ENCODE results near the gene DOK5. TPM values are rescaled to one million over a fixed set of nuclear protein-coding genes. Genes with fewer than 3 reads are reported as not detected.
A peak's percentile ranks its signal among the peaks of the same experiment; 100 is the strongest.

DOK5 gene
- total and polyA plus RNA-seq, 2 of the 4 experiments (the other 2 are of a cell fraction) = 2.8 to 3.9 TPM

DNA sequence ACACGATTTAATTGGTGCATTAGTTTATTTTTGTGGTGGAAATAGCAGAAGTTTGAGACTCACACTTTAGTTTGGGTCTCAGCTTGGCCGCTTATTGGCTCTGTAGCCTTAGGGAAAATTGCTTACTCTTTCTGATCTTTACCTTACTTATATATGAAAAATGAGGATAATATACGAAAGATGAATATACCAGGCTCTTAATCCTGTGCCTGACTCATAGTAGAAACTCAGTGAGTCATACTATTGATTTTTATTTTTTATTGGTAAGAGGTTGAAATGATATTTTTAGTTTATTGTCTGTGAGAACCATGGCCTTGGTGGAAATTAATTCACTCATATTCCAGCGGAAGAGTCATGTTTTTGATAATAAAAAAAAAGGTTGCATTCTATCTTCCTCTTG is 11.2 kb downstream of the DOK5 start:
- Histone ChIP-seq H3K9me1 (ENCODE audit: insufficient read depth, low read length) (no peaks in the 10 kb centered on the region), H3K79me1 (ENCODE audit: low read depth in 1 of 2, low read length in 2 of 2) (no peaks in the 10 kb centered on the region), H3K36me3 (ENCODE audit: control insufficient read depth, insufficient read depth, low read length) (no peaks in the 10 kb centered on the region), H2AK5ac (ENCODE audit: low read depth, low read length) (no peak overlapping the region), H3K4ac (ENCODE audit: low read depth, low read length) (no peak overlapping the region), H4K20me1 (ENCODE audit: insufficient read depth, low read length) (no peaks in the 10 kb centered on the region), H3K56ac (ENCODE audit: extremely low read depth, insufficient read depth, low read length) (no peak overlapping the region), H2BK20ac (ENCODE audit: low read depth, low read length) (no peak overlapping the region), H3K27me3 (ENCODE audit: control insufficient read depth, insufficient read depth, low read length) (no peaks in the 10 kb centered on the region), H2AK9ac (replicated peaks; ENCODE audit: low read depth, low read length, poor library complexity) (no peak overlapping the region), H3K23ac (ENCODE audit: low read depth, low read length) (no peak overlapping the region), H3K9ac (ENCODE audit: low read depth, low read length) (no peak overlapping the region), H3K14ac (replicated peaks; ENCODE audit: low read depth, low read length) (no peak overlapping the region), H2BK120ac (ENCODE audit: low read depth, low read length) (no peak overlapping the region), H4K5ac (ENCODE audit: low read depth, low read length) (no peak overlapping the region), H3K4me1 (ENCODE audit: control insufficient read depth, insufficient read depth, low read length) (no peaks in the 10 kb centered on the region), H3K4me3 (ENCODE audit: insufficient read depth, low read depth, low read length) (no peak overlapping the region), H2AFZ (replicated peaks; ENCODE audit: low read length, poor library complexity) (no peak overlapping the region), H2BK15ac (ENCODE audit: low read depth, low read length) (no peak overlapping the region), H3K9me3 (ENCODE audit: control insufficient read depth, insufficient read depth, low read length) (no peaks in the 10 kb centered on the region), H3K27ac (ENCODE audit: insufficient read depth, low read length) (no peak overlapping the region), H4K91ac (ENCODE audit: insufficient read depth, low read depth, low read length) (no peak overlapping the region), H2BK5ac (ENCODE audit: low read depth, low read length, poor library complexity, severe bottlenecking) (no peak overlapping the region), H3K4me2 (ENCODE audit: low read depth, low read length) (no peak overlapping the region), H4K8ac (ENCODE audit: low read depth in 2 of 2, low read length in 2 of 2) (no peak overlapping the region), H3K18ac (ENCODE audit: low read depth, low read length) (no peak overlapping the region)
- WGBS, 2 experiments (ENCODE audit: extremely low coverage in 2 of 2, insufficient read length in 1 of 2) = no CpG with 5 or more reads among the region's 4 CpGs
- dilution Hi-C loops (cut with HindIII; ENCODE audit: low sequenced_read_pairs, unreplicated experiment) = no loop called here
- no peak for ATAC-seq (ENCODE audit: low read depth)
- ChIA-PET POLR2A (ENCODE audit: unreplicated experiment) (no interaction called here), CTCF (no interaction called here)
- in situ Hi-C loops (cut with MboI; ENCODE audit: low sequenced_read_pairs) = no loop called here
- DNase-seq = no peak
- BruUV-seq (replicated peaks) = no TSS peak
- TF ChIP-seq RCOR1 (IDR thresholded peaks at IDR 0.05; ENCODE audit: insufficient replicate concordance, low read length) (no peak), FOS (IDR thresholded peaks at IDR 0.05; ENCODE audit: low read depth, low read length) (peak; percentile 10; the same call in 1 of the 2 replicates)
- intact Hi-C loops (cut with micrococcal nuclease) = no loop called here
